Neuronal stem cell (in vitro differentiated cells): ENCODE measurements around the gene CNTD1.

ENCODE experiments used
- DNase-seq: peaks from one replicate; pipeline ENCODE4 v3.0.0-alpha.2; 2013; ENCODE audit warnings: low spot score
- H2AFZ ChIP-seq: one replicate; pipeline ENCODE4 v1.6.1; 2013; ENCODE audit warnings: mild to moderate bottlenecking, low read length, inconsistent platforms
- H2AK5ac ChIP-seq: 2 replicates; pipeline ENCODE4 v1.6.1; 2013; ENCODE audit warnings: low read depth, mild to moderate bottlenecking, inconsistent platforms, low read length, moderate library complexity, mixed read lengths
- H2BK120ac ChIP-seq: 2 replicates; pipeline ENCODE4 v1.6.1; 2013; ENCODE audit warnings: low read depth, mild to moderate bottlenecking, inconsistent platforms, low read length, moderate library complexity, mixed read lengths
- H2BK12ac ChIP-seq: one replicate; pipeline ENCODE4 v1.6.1; 2013; ENCODE audit warnings: low read length, inconsistent platforms
- H2BK15ac ChIP-seq: 2 replicates; pipeline ENCODE4 v1.6.1; 2013; ENCODE audit warnings: mild to moderate bottlenecking, low read length, inconsistent platforms, mixed read lengths
- H2BK5ac ChIP-seq: one replicate; pipeline ENCODE4 v1.6.1; 2013; ENCODE audit warnings: inconsistent platforms, mild to moderate bottlenecking, low read length, moderate library complexity
- H3K14ac ChIP-seq: one replicate; pipeline ENCODE4 v1.6.1; 2013; ENCODE audit warnings: low read length, inconsistent platforms
- H3K18ac ChIP-seq: 2 replicates; pipeline ENCODE4 v1.6.1; 2013; ENCODE audit warnings: low read length, inconsistent platforms
- H3K23ac ChIP-seq: 2 replicates; pipeline ENCODE4 v1.6.1; 2013; ENCODE audit warnings: low read depth, mild to moderate bottlenecking, mixed read lengths, low read length, inconsistent platforms; ENCODE audit not compliant: poor library complexity
- H3K27ac ChIP-seq: replicated peaks from 3 replicates; pipeline ENCODE4 v1.5.1; 2013; ENCODE audit warnings: low read length, inconsistent platforms
- H3K27me3 ChIP-seq, 3 experiments: 2 replicates each; pipeline ENCODE4 v1.6.1; 2013; ENCODE audit warnings: low read length in 3 of 3, mild to moderate bottlenecking in 2 of 3, inconsistent platforms in 1 of 3, low read depth in 1 of 3, mixed read lengths in 1 of 3, moderate library complexity in 1 of 3; ENCODE audit not compliant: control insufficient read depth in 3 of 3, insufficient read depth in 3 of 3
- H3K36me3 ChIP-seq, 2 donors: replicated peaks in 1 of 2; 2 replicates each; pipeline ENCODE4 v1.6.1; 2013; ENCODE audit warnings: low read length in 2 of 2; ENCODE audit not compliant: control insufficient read depth in 2 of 2, insufficient read depth in 2 of 2
- H3K4ac ChIP-seq: 2 replicates; pipeline ENCODE4 v1.6.1; 2013; ENCODE audit warnings: inconsistent platforms, mild to moderate bottlenecking, low read length, moderate library complexity
- H3K4me1 ChIP-seq, 2 donors: 1 replicate in 1 of 2; 2 replicates in 1 of 2; pipeline ENCODE4 v1.6.1; 2013; ENCODE audit warnings: low read length in 2 of 2, low read depth in 1 of 2; ENCODE audit not compliant: control insufficient read depth in 2 of 2, insufficient read depth in 1 of 2
- H3K4me2 ChIP-seq: one replicate; pipeline ENCODE4 v1.6.1; 2013; ENCODE audit warnings: mild to moderate bottlenecking, low read length, inconsistent platforms; ENCODE audit not compliant: insufficient read depth, poor library complexity, severe bottlenecking
- H3K4me3 ChIP-seq, 2 donors: 2 replicates each; pipeline ENCODE4 v1.5.1; 2013; ENCODE audit warnings: low read length in 2 of 2, mild to moderate bottlenecking in 2 of 2, inconsistent platforms in 1 of 2, moderate library complexity in 1 of 2
- H3K79me1 ChIP-seq: one replicate; pipeline ENCODE4 v1.6.1; 2013; ENCODE audit warnings: low read depth, mild to moderate bottlenecking, inconsistent platforms, low read length, moderate library complexity
- H3K9ac ChIP-seq: one replicate; pipeline ENCODE4 v1.6.1; 2013; ENCODE audit warnings: mild to moderate bottlenecking, low read depth, low read length, inconsistent platforms; ENCODE audit not compliant: poor library complexity
- H3K9me3 ChIP-seq, 2 donors: replicated peaks in 1 of 2; 2 replicates each; pipeline versions ENCODE3 to v1.6.1; 2013; ENCODE audit warnings: low read length in 2 of 2, mild to moderate bottlenecking in 2 of 2, inconsistent platforms in 1 of 2, low read depth in 1 of 2, mixed read lengths in 1 of 2, moderate library complexity in 1 of 2; ENCODE audit not compliant: control insufficient read depth in 2 of 2, insufficient read depth in 1 of 2
- H4K8ac ChIP-seq: one replicate; pipeline ENCODE4 v1.6.1; 2013; ENCODE audit warnings: low read depth, mild to moderate bottlenecking, inconsistent platforms, low read length, moderate library complexity
- H4K91ac ChIP-seq: one replicate; pipeline ENCODE4 v1.6.1; 2013; ENCODE audit warnings: low read length, low read depth, mild to moderate bottlenecking, inconsistent platforms; ENCODE audit not compliant: poor library complexity
- WGBS, 2 donors: extraction: QIAGEN DNeasy Blood & Tissue Kit; methylation state at CpG; one replicate each; pipeline ENCODE4 v1.1.7; 2013; ENCODE audit warnings: missing lambda C conversion rate in 2 of 2, mixed read lengths in 1 of 2; ENCODE audit not compliant: insufficient read length in 2 of 2, insufficient replicate concordance in 1 of 2; ENCODE audit errors: extremely low coverage in 2 of 2; 5-methylcytosine and 5-hydroxymethylcytosine counted together

Gene CNTD1

GRCh38 chr17:42787266-42787665, 11.4 kb upstream of the CNTD1 start:
- no peak overlapping the region for H2BK12ac ChIP-seq
- no peak overlapping the region for H3K14ac ChIP-seq
- H3K4me3 ChIP-seq: no peak overlapping the region
- no peaks in the 10 kb centered on the region for H3K79me1 ChIP-seq
- H3K9me3 ChIP-seq: no peaks in the 10 kb centered on the region
- no peak overlapping the region for H2AK5ac ChIP-seq
- whole genome bisulfite sequencing, 2 donors: no CpG with 5 or more reads among the region's 11 CpGs
- H3K27me3 ChIP-seq: peaks cover 0 to 9% (median 0%) of the 10 kb centered on the region in 3 experiments
- no peak overlapping the region for H3K4ac ChIP-seq
- H3K4me2 ChIP-seq: no peak overlapping the region
- H3K27ac ChIP-seq: no peak overlapping the region
- no peak overlapping the region for H3K18ac ChIP-seq
- H4K91ac ChIP-seq: no peak overlapping the region
- no peak overlapping the region for H2AFZ ChIP-seq
- no peaks in the 10 kb centered on the region for H3K36me3 ChIP-seq
- no peak overlapping the region for H3K23ac ChIP-seq
- no peak overlapping the region for H2BK15ac ChIP-seq
- H3K4me1 ChIP-seq: no peaks in the 10 kb centered on the region
- no peak for DNase-seq
- H4K8ac ChIP-seq: no peak overlapping the region
- H2BK120ac ChIP-seq: no peak overlapping the region
- no peak overlapping the region for H3K9ac ChIP-seq
- no peak overlapping the region for H2BK5ac ChIP-seq

GRCh38 chr17:42791948-42792347, 6.7 kb upstream of the CNTD1 start:
- H3K4me1 ChIP-seq: no peaks in the 10 kb centered on the region
- H3K36me3 ChIP-seq: peaks cover 4 to 18% of the 10 kb centered on the region in 2 donors
- H3K9ac ChIP-seq: no peak overlapping the region
- H4K8ac ChIP-seq: no peak overlapping the region
- no peak overlapping the region for H3K4me3 ChIP-seq
- no peak for DNase-seq
- no peak overlapping the region for H2AFZ ChIP-seq
- H2BK120ac ChIP-seq: no peak overlapping the region
- H3K23ac ChIP-seq: no peak overlapping the region
- no peaks in the 10 kb centered on the region for H3K9me3 ChIP-seq
- no peak overlapping the region for H3K27ac ChIP-seq
- no CpG with 5 or more reads among the region's 2 CpGs for WGBS, 2 donors
- no peak overlapping the region for H2BK12ac ChIP-seq
- no peak overlapping the region for H2BK15ac ChIP-seq
- no peak overlapping the region for H3K14ac ChIP-seq
- H3K18ac ChIP-seq: no peak overlapping the region
- H4K91ac ChIP-seq: no peak overlapping the region
- no peak overlapping the region for H2AK5ac ChIP-seq
- H3K79me1 ChIP-seq: no peaks in the 10 kb centered on the region
- no peaks in the 10 kb centered on the region for H3K27me3 ChIP-seq
- H3K4ac ChIP-seq: no peak overlapping the region
- no peak overlapping the region for H3K4me2 ChIP-seq
- H2BK5ac ChIP-seq: no peak overlapping the region

GRCh38 chr17:42792545-42792944, 6.1 kb upstream of the CNTD1 start:
- H2BK12ac ChIP-seq: no peak overlapping the region
- peaks cover 4 to 24% of the 10 kb centered on the region in 2 donors for H3K36me3 ChIP-seq
- no peak overlapping the region for H3K18ac ChIP-seq
- no peaks in the 10 kb centered on the region for H3K9me3 ChIP-seq
- WGBS, 2 donors: no CpG with 5 or more reads among the region's 5 CpGs
- no peak overlapping the region for H3K4me3 ChIP-seq
- no peak overlapping the region for H3K23ac ChIP-seq
- H4K8ac ChIP-seq: no peak overlapping the region
- H3K14ac ChIP-seq: no peak overlapping the region
- no peak overlapping the region for H2BK15ac ChIP-seq
- no peak overlapping the region for H3K4ac ChIP-seq
- no peak overlapping the region for H2BK5ac ChIP-seq
- no peak overlapping the region for H2AFZ ChIP-seq
- H3K9ac ChIP-seq: no peak overlapping the region
- no peak overlapping the region for H2BK120ac ChIP-seq
- no peak overlapping the region for H2AK5ac ChIP-seq
- DNase-seq: no peak
- no peak overlapping the region for H3K27ac ChIP-seq
- peaks cover under 1 to 1% of the 10 kb centered on the region in 2 donors for H3K4me1 ChIP-seq
- H4K91ac ChIP-seq: no peak overlapping the region
- no peaks in the 10 kb centered on the region for H3K79me1 ChIP-seq
- H3K27me3 ChIP-seq: no peaks in the 10 kb centered on the region
- no peak overlapping the region for H3K4me2 ChIP-seq

GRCh38 chr17:42795061-42795460, 3.6 kb upstream of the CNTD1 start:
- H3K18ac ChIP-seq: no peak overlapping the region

More at GRCh38 chr17:42795061-42795460, 3.6 kb upstream of the CNTD1 start:
- Histone ChIP-seq H2BK120ac (no peak overlapping the region), H4K8ac (no peak overlapping the region), H2BK5ac (no peak overlapping the region), H3K79me1 (no peaks in the 10 kb centered on the region), H3K36me3 (peaks cover 4 to 25% of the 10 kb centered on the region in 2 donors), H3K9me3 (peaks cover 0 to 4% of the 10 kb centered on the region in 2 donors), H2AK5ac (no peak overlapping the region), H3K23ac (no peak overlapping the region), H3K4me3 (no peak overlapping the region), H3K4me1 (peaks cover 6 to 9% of the 10 kb centered on the region in 2 donors), H4K91ac (no peak overlapping the region), H3K9ac (no peak overlapping the region), H3K4me2 (no peak overlapping the region), H3K27me3 (no peaks in the 10 kb centered on the region), H3K14ac (no peak overlapping the region), H2BK12ac (no peak overlapping the region), H2AFZ (no peak overlapping the region), H2BK15ac (no peak overlapping the region), H3K27ac (no peak overlapping the region), H3K4ac (no peak overlapping the region)
- no CpG with 5 or more reads among the region's 4 CpGs for WGBS, 2 donors
- no peak for DNase-seq
